ENCODE results near the gene NXN.
"Not testable (repeated sequence)": the region's sequence is repeated elsewhere in the genome, so short reads cannot be mapped to it uniquely, and the experiment has no call there.

NXN gene

GRCh38 chr17:773016-773415, 206.6 kb downstream of the NXN start:
- TF ChIP-seq REST (IDR thresholded peaks at IDR 0.05; ENCODE audit: insufficient replicate concordance, low read depth) = no peak
- no peak for TF ChIP-seq POLR2AphosphoS5 (IDR thresholded peaks at IDR 0.05; ENCODE audit: low read depth)
- no peak overlapping the region for H3K4me3 ChIP-seq (replicated peaks; ENCODE audit: insufficient read depth, low read length)
- DNase-seq (ENCODE audit: low read depth in 1 of 2, low spot score in 1 of 2) = no peak
- no peak overlapping the region for H3K27ac ChIP-seq (replicated peaks)
- no peaks in the 10 kb centered on the region for H3K27me3 ChIP-seq (ENCODE audit: insufficient read depth, poor library complexity, severe bottlenecking)

DNA sequence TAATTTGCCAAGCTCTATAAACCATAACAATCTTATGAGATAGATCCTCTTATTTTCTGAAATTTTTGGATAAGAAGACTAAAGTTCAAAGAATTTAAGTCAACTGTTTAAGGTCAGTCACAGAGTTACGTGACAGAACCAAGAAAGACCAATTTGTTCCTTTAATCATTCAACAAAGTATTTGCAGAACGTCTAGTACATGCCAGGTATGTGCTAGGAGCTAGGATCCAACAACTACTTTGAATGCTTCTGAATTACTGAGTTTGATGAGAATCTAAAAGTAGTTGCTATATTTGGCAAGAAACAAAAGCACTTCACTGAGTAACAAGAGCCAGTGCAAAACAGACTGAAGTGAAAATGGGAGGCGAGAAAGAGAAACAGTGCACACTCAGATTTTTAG, 212.5 kb downstream of the NXN start:
- H3K27ac ChIP-seq (replicated peaks) = no peak overlapping the region
- no peak for DNase-seq (ENCODE audit: low read depth in 1 of 2, low spot score in 1 of 2)
- H3K27me3 ChIP-seq (ENCODE audit: insufficient read depth, poor library complexity, severe bottlenecking) = no peaks in the 10 kb centered on the region
- H3K4me3 ChIP-seq (replicated peaks; ENCODE audit: insufficient read depth, low read length) = no peak overlapping the region
- TF ChIP-seq SPI1 (IDR thresholded peaks at IDR 0.05; ENCODE audit: borderline replicate concordance, low read depth) (no peak), REST (IDR thresholded peaks at IDR 0.05; ENCODE audit: insufficient replicate concordance, low read depth) (no peak)

DNA sequence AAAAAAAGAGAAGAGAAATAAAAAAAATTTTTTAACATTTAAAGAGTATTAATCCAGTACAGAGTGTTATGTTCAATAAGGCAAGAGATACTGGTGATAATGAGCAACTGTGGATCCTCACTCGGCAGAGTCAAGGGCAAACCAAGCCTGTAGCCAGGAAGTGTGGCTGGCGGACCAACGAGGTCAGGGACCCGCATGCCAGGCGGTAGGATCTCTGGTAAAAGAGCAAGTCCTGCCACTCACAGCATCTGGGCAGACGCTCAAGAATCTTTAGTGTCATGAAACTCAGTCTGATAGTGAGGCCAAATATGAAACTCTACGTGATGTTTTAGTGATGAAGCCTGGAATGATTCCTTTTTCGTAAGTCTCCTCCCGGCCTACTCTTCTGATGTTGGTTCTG, 219.2 kb downstream of the NXN start:
- DNase-seq (ENCODE audit: low read depth in 1 of 2, low spot score in 1 of 2) = no peak
- H3K4me3 ChIP-seq (replicated peaks; ENCODE audit: insufficient read depth, low read length) = no peak overlapping the region
- no peaks in the 10 kb centered on the region for H3K27me3 ChIP-seq (ENCODE audit: insufficient read depth, poor library complexity, severe bottlenecking)
- no peak overlapping the region for H3K27ac ChIP-seq (replicated peaks)
- TF ChIP-seq GABPA (IDR thresholded peaks at IDR 0.05; ENCODE audit: low read depth) = no peak
- TF ChIP-seq SPI1 (IDR thresholded peaks at IDR 0.05; ENCODE audit: borderline replicate concordance, low read depth) = no peak
- no peak for TF ChIP-seq REST (IDR thresholded peaks at IDR 0.05; ENCODE audit: insufficient replicate concordance, low read depth)

GRCh38 chr17:759964-760363, 219.6 kb downstream of the NXN start:
- Histone ChIP-seq H3K27ac (replicated peaks) (no peak overlapping the region), H3K27me3 (ENCODE audit: insufficient read depth, poor library complexity, severe bottlenecking) (no peaks in the 10 kb centered on the region), H3K4me3 (replicated peaks; ENCODE audit: insufficient read depth, low read length) (no peak overlapping the region)
- TF ChIP-seq GABPA (IDR thresholded peaks at IDR 0.05; ENCODE audit: low read depth) (no peak), SPI1 (IDR thresholded peaks at IDR 0.05; ENCODE audit: borderline replicate concordance, low read depth) (no peak), POLR2AphosphoS5 (IDR thresholded peaks at IDR 0.05; ENCODE audit: low read depth) (no peak), REST (IDR thresholded peaks at IDR 0.05; ENCODE audit: insufficient replicate concordance, low read depth) (no peak), CTCF (IDR thresholded peaks at IDR 0.05; ENCODE audit: insufficient read depth, low read length) (no peak)
- no peak for DNase-seq (ENCODE audit: low read depth in 1 of 2, low spot score in 1 of 2)

- H3K4me3 ChIP-seq (replicated peaks; ENCODE audit: insufficient read depth, low read length); DNase-seq (ENCODE audit: low read depth in 1 of 2, low spot score in 1 of 2); H3K27me3 ChIP-seq (ENCODE audit: insufficient read depth, poor library complexity, severe bottlenecking); H3K27ac ChIP-seq (replicated peaks): not testable (repeated sequence)
Observed at GRCh38 chr17:756010-756567, 223.5 kb downstream of the NXN start.

DNA sequence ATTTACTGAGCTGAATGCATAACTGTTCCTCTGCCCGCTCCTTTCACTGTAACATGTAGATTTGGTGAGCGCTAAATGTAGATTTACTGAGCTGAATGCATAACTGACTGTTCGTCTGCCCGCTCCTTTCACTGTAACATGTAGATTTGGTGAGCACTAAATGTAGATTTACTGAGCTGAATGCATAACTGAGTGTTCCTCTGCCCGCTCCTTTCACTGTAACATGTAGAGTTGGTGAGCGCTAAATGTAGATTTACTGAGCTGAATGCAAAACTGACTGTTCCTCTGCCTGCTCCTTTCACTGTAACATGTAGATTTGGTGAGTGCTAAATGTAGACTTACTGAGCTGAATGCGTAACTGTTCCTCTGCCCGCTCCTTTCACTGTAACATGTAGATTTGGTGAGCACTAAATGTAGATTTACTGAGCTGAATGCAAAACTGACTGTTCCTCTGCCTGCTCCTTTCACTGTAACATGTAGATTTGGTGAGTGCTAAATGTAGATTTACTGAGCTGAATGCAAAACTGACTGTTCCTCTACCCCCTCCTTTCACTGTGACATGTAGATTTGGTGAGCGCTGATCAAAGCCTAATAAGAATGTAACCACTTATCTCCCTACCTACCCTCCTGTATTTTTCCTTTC, 224.1 kb downstream of the NXN start:
- not testable (repeated sequence) for H3K27ac ChIP-seq (replicated peaks); DNase-seq (ENCODE audit: low read depth in 1 of 2, low spot score in 1 of 2); H3K27me3 ChIP-seq (ENCODE audit: insufficient read depth, poor library complexity, severe bottlenecking); H3K4me3 ChIP-seq (replicated peaks; ENCODE audit: insufficient read depth, low read length)

Data from HL-60 (cell line).